GM23248 (cell line): ENCODE data around the gene RRAS. TPM values are rescaled to one million over a fixed set of nuclear protein-coding genes. Genes with fewer than 3 reads are reported as not detected.

Source experiments
- DNase-seq: peaks from one replicate; pipeline ENCODE4 v3.0.0-alpha.2; 2015
- H2AFZ ChIP-seq: fragments of 200-600 bp; sonication (generic); 2 replicates; pipeline ENCODE4 v1.6.1; 2016; ENCODE audit warnings: antibody characterized with exemption
- H3F3A ChIP-seq: fragments of 200-600 bp; sonication (generic); 2 replicates; pipeline ENCODE4 v1.6.1; 2016; ENCODE audit warnings: mild to moderate bottlenecking, antibody characterized with exemption, mixed run types; ENCODE audit not compliant: insufficient read depth
- H3K27ac ChIP-seq: fragments of 200-600 bp; sonication (generic); 2 replicates; pipeline ENCODE4 v1.5.1; 2016; ENCODE audit warnings: mild to moderate bottlenecking
- H3K27me3 ChIP-seq: fragments of 200-600 bp; sonication (generic); replicated peaks from 2 replicates; pipeline ENCODE4 v1.6.1; 2016; ENCODE audit warnings: mild to moderate bottlenecking; ENCODE audit not compliant: insufficient read depth
- H3K36me3 ChIP-seq: fragments of 200-600 bp; sonication (generic); 2 replicates; pipeline ENCODE4 v1.6.1; 2016; ENCODE audit warnings: low read depth, mild to moderate bottlenecking
- H3K4me1 ChIP-seq: fragments of 200-600 bp; sonication (generic); 2 replicates; pipeline ENCODE4 v1.6.1; 2016; ENCODE audit warnings: mild to moderate bottlenecking; ENCODE audit not compliant: insufficient read depth
- H3K4me2 ChIP-seq: fragments of 200-600 bp; sonication (generic); one replicate; pipeline ENCODE4 v1.6.1; 2016; ENCODE audit warnings: mild to moderate bottlenecking; ENCODE audit not compliant: unreplicated experiment
- H3K4me3 ChIP-seq: fragments of 200-600 bp; sonication (generic); 2 replicates; pipeline ENCODE4 v1.5.1; 2016; ENCODE audit warnings: mild to moderate bottlenecking
- H3K79me2 ChIP-seq: fragments of 200-600 bp; sonication (generic); 2 replicates; pipeline ENCODE4 v1.6.1; 2016; ENCODE audit warnings: mild to moderate bottlenecking; ENCODE audit not compliant: insufficient read depth
- H3K9ac ChIP-seq: fragments of 200-600 bp; sonication (generic); 2 replicates; pipeline ENCODE4 v1.6.1; 2016; ENCODE audit warnings: mild to moderate bottlenecking
- H3K9me2 ChIP-seq: fragments of 200-600 bp; sonication (generic); 2 replicates; pipeline ENCODE4 v1.6.1; 2016; ENCODE audit warnings: mixed run types, mild to moderate bottlenecking, moderate library complexity; ENCODE audit not compliant: insufficient read depth
- H3K9me3 ChIP-seq: fragments of 200-600 bp; sonication (generic); one replicate; pipeline ENCODE4 v1.6.1; 2017; ENCODE audit warnings: low read depth
- H4K20me1 ChIP-seq: fragments of 200-600 bp; sonication (generic); 2 replicates; pipeline ENCODE4 v1.6.0; 2016; ENCODE audit not compliant: insufficient read depth
- EZH2 ChIP-seq: fragments of 200-600 bp; sonication (generic); IDR thresholded peaks from 2 replicates; pipeline ENCODE4 v1.6.1; 2018; ENCODE audit warnings: antibody characterized with exemption, mild to moderate bottlenecking; ENCODE audit not compliant: insufficient read depth, poor library complexity, severe bottlenecking
- EZH2phosphoT487 ChIP-seq: fragments of 200-600 bp; sonication (generic); IDR thresholded peaks from 2 replicates; pipeline ENCODE4 v1.6.1; 2018; ENCODE audit warnings: antibody characterized with exemption, moderate library complexity, mild to moderate bottlenecking, low read depth; ENCODE audit not compliant: insufficient read depth
- WGBS, 2 experiments: methylation state at CpG; one replicate each; pipeline ENCODE4 v1.1.6; 2015 to 2017; ENCODE audit warnings: low lambda C conversion rate in 2 of 2, low coverage in 1 of 2; ENCODE audit errors: missing lambda C conversion rate in 2 of 2; 5-methylcytosine and 5-hydroxymethylcytosine counted together
- in situ Hi-C: fragments of 300-500 bp; cut with MboI; formaldehyde crosslinking; loops from 2 replicates; pipeline ENCODE4 v1.15.0; 2020
- polyA plus RNA-seq: library from polyadenylated mRNA; unstranded; fragments of >200 nt; fragmentation: Nextera tagmentation; extraction: Ambion mirVana; gene quantifications from 2 replicates; pipeline ENCODE4 v1.2.1, GENCODE V29; 2016
- total RNA-seq: library from RNA; depleted of rRNA; stranded (reverse); fragments of >200 nt; shearing (Covaris generic); gene quantifications from 2 replicates; pipeline ENCODE4 v1.2.3, GENCODE V29; 2014

Gene RRAS
- total and polyA plus RNA-seq, 2 experiments from 2014 or later, result 116 to 337 TPM

- Histone ChIP-seq H3K36me3 (peaks cover 11% of the 10 kb centered on the region; the same call in 1 of the 2 replicates), H3K9ac (no peak overlapping the region), H3K27ac (no peak overlapping the region), H4K20me1 (no peaks in the 10 kb centered on the region), H3F3A (no peaks in the 10 kb centered on the region), H2AFZ (no peak overlapping the region), H3K9me2 (no peaks in the 10 kb centered on the region), H3K4me3 (no peak overlapping the region), H3K27me3 (no peaks in the 10 kb centered on the region), H3K9me3 (no peaks in the 10 kb centered on the region), H3K4me2 (no peak overlapping the region), H3K4me1 (0 out of 2 replicates have a peak, but pooled peaks cover 4% of the 10 kb centered on the region), H3K79me2 (peaks cover 37% of the 10 kb centered on the region)
- in situ Hi-C loops, result no loop called here
- TF ChIP-seq EZH2phosphoT487, result no peak
- TF ChIP-seq EZH2, result no peak
- WGBS, 2 experiments, result 87 to 90% methylated on average over 13 of the region's 13 CpGs
- DNase-seq, result peak; percentile 18
Measured at GRCh38 chr19:49684983-49685553, 45.1 kb upstream of the RRAS start.

- Histone ChIP-seq H3F3A (no peaks in the 10 kb centered on the region), H3K27me3 (no peaks in the 10 kb centered on the region), H3K27ac (no peak overlapping the region), H3K9me2 (no peaks in the 10 kb centered on the region), H3K4me2 (no peak overlapping the region), H3K4me3 (no peak overlapping the region), H3K9me3 (no peaks in the 10 kb centered on the region), H2AFZ (no peak overlapping the region), H3K9ac (no peak overlapping the region), H3K4me1 (0 out of 2 replicates have a peak, but pooled peaks cover 4% of the 10 kb centered on the region), H4K20me1 (no peaks in the 10 kb centered on the region), H3K79me2 (peaks cover 44% of the 10 kb centered on the region), H3K36me3 (peaks cover 11% of the 10 kb centered on the region; the same call in 1 of the 2 replicates)
- 70 to 74% methylated on average over 32 to 35 of the region's 35 CpGs for WGBS, 2 experiments
- no peak for TF ChIP-seq EZH2
- peak; percentile 47 for DNase-seq
- in situ Hi-C loops, result no loop called here
Measured at GRCh38 chr19:49684251-49684982, 44.5 kb upstream of the RRAS start.

- in situ Hi-C loops, result no loop called here
- 94% methylated on average over 18 of the region's 18 CpGs for WGBS, 2 experiments
- H2AFZ ChIP-seq, result no peak overlapping the region
- H4K20me1 ChIP-seq, result no peaks in the 10 kb centered on the region
- peaks cover 11% of the 10 kb centered on the region; the same call in 1 of the 2 replicates for H3K36me3 ChIP-seq
- H3K9me2 ChIP-seq, result no peaks in the 10 kb centered on the region
- TF ChIP-seq EZH2phosphoT487 (no peak), EZH2 (no peak)
- no peak overlapping the region for H3K9ac ChIP-seq
- 0 out of 2 replicates have a peak, but pooled peaks cover 4% of the 10 kb centered on the region for H3K4me1 ChIP-seq
- H3K4me2 ChIP-seq, result no peak overlapping the region
- H3K27me3 ChIP-seq, result no peaks in the 10 kb centered on the region
- no peaks in the 10 kb centered on the region for H3K9me3 ChIP-seq
- no peak overlapping the region for H3K4me3 ChIP-seq
- no peak for DNase-seq
- no peaks in the 10 kb centered on the region for H3F3A ChIP-seq
- peaks cover 49% of the 10 kb centered on the region for H3K79me2 ChIP-seq
- H3K27ac ChIP-seq, result no peak overlapping the region
Measured at GRCh38 chr19:49683814-49684250, 43.9 kb upstream of the RRAS start.

- H3K79me2 ChIP-seq, result peaks cover 65% of the 10 kb centered on the region
- DNase-seq, result peak; percentile 65
Measured at GRCh38 chr19:49682274-49682673, 42.3 kb upstream of the RRAS start.

More at GRCh38 chr19:49682274-49682673, 42.3 kb upstream of the RRAS start:
- H3K9ac ChIP-seq, result no peak overlapping the region
- H4K20me1 ChIP-seq, result no peaks in the 10 kb centered on the region
- no peak for TF ChIP-seq EZH2
- TF ChIP-seq EZH2phosphoT487, result no peak
- H3K27me3 ChIP-seq, result no peaks in the 10 kb centered on the region
- no peak overlapping the region for H3K4me3 ChIP-seq
- in situ Hi-C loops, result no loop called here
- H3K9me2 ChIP-seq, result no peaks in the 10 kb centered on the region
- no peak overlapping the region for H2AFZ ChIP-seq
- no peak overlapping the region for H3K4me2 ChIP-seq
- H3K36me3 ChIP-seq, result peaks cover 11% of the 10 kb centered on the region; the same call in 1 of the 2 replicates
- no peak overlapping the region for H3K27ac ChIP-seq
- no peaks in the 10 kb centered on the region for H3F3A ChIP-seq
- 0 out of 2 replicates have a peak, but pooled peaks cover 4% of the 10 kb centered on the region for H3K4me1 ChIP-seq
- 76 to 82% methylated on average over 8 of the region's 8 CpGs for WGBS, 2 experiments
- no peaks in the 10 kb centered on the region for H3K9me3 ChIP-seq
